Endothelial cell of umbilical vein (primary cell): Measurements from ENCODE around the gene HHATL. TPM values are rescaled to one million over a fixed set of nuclear protein-coding genes. Genes with fewer than 3 reads are reported as not detected.

Experiments
- BruUV-seq: library from RNA; stranded (reverse); fragments of 400-500 nt; replicated peaks from 2 replicates; lab custom pipeline; 2021; lab: Mats Ljungman, UMichigan
- CTCF ChIA-PET: fragments of 300-600, 350-600 bp; sonication (Branson Sonifier 250); formaldehyde crosslinking; loops from one replicate; lab custom pipeline; 2021; ENCODE audit warnings: antibody characterized with exemption, inconsistent platforms; lab: Charles Lee
- POLR2A ChIA-PET: fragments of 300-600, 350-600 bp; sonication (Branson Sonifier 250); formaldehyde crosslinking; loops from one replicate; lab custom pipeline; 2021; ENCODE audit warnings: antibody characterized with exemption, inconsistent platforms; lab: Charles Lee
- DNase-seq: peaks from one replicate; pipeline ENCODE4 v3.0.0-alpha.2; 2011; ENCODE audit warnings: low read depth, low spot score
- FAIRE-seq: peaks from 2 replicates; lab custom pipeline; 2011; peaks lifted over from hg19 to GRCh38; lab: Jason Lieb, UNC
- H2AFZ ChIP-seq: 2 replicates; pipeline ENCODE4 v1.6.0; 2012; ENCODE audit warnings: low read depth, low read length, control low read depth, inconsistent platforms
- H3K27ac ChIP-seq: 2 replicates; pipeline ENCODE4 v1.5.1; 2011; ENCODE audit warnings: low read depth, mild to moderate bottlenecking, control low read depth, low read length, moderate library complexity; ENCODE audit not compliant: insufficient read depth
- H3K27me3 ChIP-seq, 2 experiments: 2 replicates each; pipeline versions ENCODE4 v1.6.0 to v1.6.1; 2011; ENCODE audit warnings: low read length in 2 of 2, mixed read lengths in 1 of 2; ENCODE audit not compliant: control insufficient read depth in 2 of 2, insufficient read depth in 2 of 2
- H3K36me3 ChIP-seq, 2 experiments: 2 replicates in 1 of 2; 3 replicates in 1 of 2; pipeline ENCODE4 v1.5.1; 2011; ENCODE audit warnings: low read length in 2 of 2, mild to moderate bottlenecking in 1 of 2, moderate library complexity in 1 of 2; ENCODE audit not compliant: control insufficient read depth in 2 of 2, insufficient read depth in 2 of 2; ENCODE audit errors: extremely low read depth in 1 of 2
- H3K4me1 ChIP-seq: 3 replicates; pipeline ENCODE4 v1.5.1; 2011; ENCODE audit warnings: mild to moderate bottlenecking, low read length; ENCODE audit not compliant: control insufficient read depth, insufficient read depth; ENCODE audit errors: extremely low read depth
- H3K4me2 ChIP-seq: 2 replicates; pipeline ENCODE4 v1.6.1; 2011; ENCODE audit warnings: low read length, control low read depth, mixed read lengths; ENCODE audit not compliant: insufficient read depth
- H3K4me3 ChIP-seq, 3 experiments: fragments of 200-600 bp in 1 of 3; sonication (generic), shearing (Covaris generic) in 1 of 3; replicated peaks in 1 of 3; 2 replicates each; pipeline ENCODE4 v1.5.1; 2011 to 2016; ENCODE audit warnings: control low read depth in 3 of 3, low read length in 3 of 3, mild to moderate bottlenecking in 2 of 3, inconsistent platforms in 1 of 3, low read depth in 1 of 3, moderate library complexity in 1 of 3; ENCODE audit not compliant: insufficient read depth in 1 of 3
- H3K79me2 ChIP-seq: 2 replicates; pipeline ENCODE4 v1.6.0; 2012; ENCODE audit warnings: low read length, inconsistent platforms; ENCODE audit not compliant: control insufficient read depth, insufficient read depth
- H3K9ac ChIP-seq: replicated peaks from 2 replicates; pipeline ENCODE3; 2011; ENCODE audit warnings: low read length, control low read depth; ENCODE audit not compliant: insufficient read depth; ENCODE audit errors: extremely low read depth
- H3K9me1 ChIP-seq: replicated peaks from 3 replicates; pipeline ENCODE4 v1.6.0; 2011; ENCODE audit warnings: mild to moderate bottlenecking, low read length; ENCODE audit not compliant: control insufficient read depth, insufficient read depth; ENCODE audit errors: extremely low read depth
- H3K9me3 ChIP-seq: replicated peaks from 2 replicates; pipeline ENCODE4 v1.5.1; 2012; ENCODE audit warnings: low read length, inconsistent platforms; ENCODE audit not compliant: control insufficient read depth, insufficient read depth
- H4K20me1 ChIP-seq: replicated peaks from 2 replicates; pipeline ENCODE3; 2011; ENCODE audit warnings: mild to moderate bottlenecking, low read length; ENCODE audit not compliant: control insufficient read depth, insufficient read depth; ENCODE audit errors: extremely low read depth
- CTCF ChIP-seq, 2 donors: IDR thresholded peaks; 1 replicate in 1 of 2; 2 replicates in 1 of 2; pipeline ENCODE4 v1.5.1; 2011; ENCODE audit warnings: low read length in 2 of 2, mild to moderate bottlenecking in 2 of 2, moderate library complexity in 2 of 2, control low read depth in 1 of 2, inconsistent platforms in 1 of 2, low read depth in 1 of 2; ENCODE audit not compliant: insufficient read depth in 1 of 2; ENCODE audit errors: extremely low read depth in 1 of 2
- EZH2 ChIP-seq: IDR thresholded peaks from 2 replicates; pipeline ENCODE4 v1.6.1; 2012; ENCODE audit warnings: borderline replicate concordance, low read depth, mild to moderate bottlenecking, moderate library complexity, low read length, inconsistent platforms; ENCODE audit not compliant: severe bottlenecking
- FOS ChIP-seq: IDR thresholded peaks from 2 replicates; pipeline ENCODE4 v1.6.1; 2011; ENCODE audit warnings: mild to moderate bottlenecking, low read length, moderate library complexity, borderline replicate concordance; ENCODE audit not compliant: insufficient read depth
- GATA2 ChIP-seq: IDR thresholded peaks from 2 replicates; pipeline ENCODE4 v1.7.0; 2011; ENCODE audit warnings: low read depth, mild to moderate bottlenecking, moderate library complexity, mixed read lengths, low read length; ENCODE audit not compliant: insufficient read length, insufficient read depth
- JUN ChIP-seq: IDR thresholded peaks from 2 replicates; pipeline ENCODE4 v1.6.1; 2011; ENCODE audit warnings: borderline replicate concordance, low read depth; ENCODE audit not compliant: insufficient read length, insufficient read depth
- MAX ChIP-seq: IDR thresholded peaks from 2 replicates; pipeline ENCODE4 v1.6.1; 2011; ENCODE audit not compliant: insufficient read depth, insufficient read length
- MYC ChIP-seq: IDR thresholded peaks from one replicate; pipeline ENCODE4 v1.6.1; 2011; ENCODE audit warnings: mild to moderate bottlenecking, low read depth, low read length
- POLR2A ChIP-seq: IDR thresholded peaks from 2 replicates; pipeline ENCODE4 v1.6.1; 2012; ENCODE audit warnings: low read depth, mild to moderate bottlenecking, control low read depth, low read length
- POLR2AphosphoS5 ChIP-seq: IDR thresholded peaks from 2 replicates; pipeline ENCODE4 v1.6.1; 2012; ENCODE audit warnings: low read depth, mild to moderate bottlenecking, control low read depth, low read length, moderate library complexity; ENCODE audit not compliant: insufficient read depth
- dilution Hi-C: fragments of 300-500 bp; cut with MboI; formaldehyde crosslinking; loops from one replicate; pipeline ENCODE4 v1.15.0; 2019; ENCODE audit warnings: low sequenced_read_pairs; ENCODE audit not compliant: extremely low pct_ligation_motif_present
- intact Hi-C: fragments of 100-400 bp; cut with micrococcal nuclease; formaldehyde crosslinking; loops from one replicate; pipeline ENCODE4 v1.10.0; 2022
- polyA plus RNA-seq, 4 experiments: library from polyadenylated mRNA; depleted of rRNA in 3 of 4; stranded (reverse) in 3 of 4; unstranded in 1 of 4; fragments of >200 nt; gene quantifications; 2 replicates each; pipeline versions ENCODE4 v1.2.1 to v1.2.3, GENCODE V29; 2011 to 2012; ENCODE audit warnings: missing spikeins in 1 of 4
- total RNA-seq: library from RNA; stranded (reverse); gene quantifications from 2 replicates; pipeline ENCODE4 v1.2.3, GENCODE V29; 2021

Gene HHATL
- total and polyA plus RNA-seq, 2 donors (not counting 3 experiments of a cell fraction or from before 2014, with no cell fraction given), result not detected

GRCh38 chr3:42656680-42657610 is 45.7 kb downstream of the HHATL start:
- no peak overlapping the region for H2AFZ ChIP-seq
- H3K4me2 ChIP-seq, result no peak overlapping the region
- peaks cover 33% of the 10 kb centered on the region for H3K4me1 ChIP-seq
- DNase-seq (no peak), FAIRE-seq (no peak)
- POLR2A ChIA-PET, result no interaction called here
- no TSS peak for BruUV-seq
- H3K36me3 ChIP-seq, result peaks cover 0 to 7% of the 10 kb centered on the region in 2 experiments
- dilution Hi-C loops (no loop called here), intact Hi-C loops (no loop called here)
- no peak overlapping the region for H3K9ac ChIP-seq
- no peaks in the 10 kb centered on the region for H3K9me3 ChIP-seq
- CTCF ChIA-PET, result no interaction called here
- TF ChIP-seq EZH2 (no peak), MAX (no peak), CTCF (IDR thresholded peaks at IDR 0.05; ENCODE audit: extremely low read depth in 1 of 2, insufficient read depth in 1 of 2, low read depth in 1 of 2, low read length in 2 of 2) (no peak), POLR2A (no peak), GATA2 (no peak), JUN (no peak), MYC (no peak), FOS (no peak), POLR2AphosphoS5 (no peak)
- H3K27me3 ChIP-seq, result no peaks in the 10 kb centered on the region
- H3K27ac ChIP-seq, result no peak overlapping the region
- H3K79me2 ChIP-seq, result peaks cover 30% of the 10 kb centered on the region
- no peaks in the 10 kb centered on the region for H3K9me1 ChIP-seq
- H4K20me1 ChIP-seq, result no peaks in the 10 kb centered on the region
- H3K4me3 ChIP-seq, result no peak overlapping the region
